NB4 (cell line): ENCODE data around the gene PLAAT5.
"Not testable (repeated sequence)": the region's sequence is repeated elsewhere in the genome, so short reads cannot be mapped to it uniquely, and the experiment has no call there.

Source experiments
- CTCF ChIP-seq: IDR thresholded peaks from one replicate; pipeline ENCODE4 v1.5.1; 2012; ENCODE audit warnings: low read depth, low read length
- MAX ChIP-seq: IDR thresholded peaks from 2 replicates; pipeline ENCODE4 v1.6.1; 2011; ENCODE audit warnings: low read depth, low read length
- MYC ChIP-seq: IDR thresholded peaks from 2 replicates; pipeline ENCODE4 v1.6.1; 2011; ENCODE audit warnings: low read depth, low read length
- POLR2A ChIP-seq: IDR thresholded peaks from 2 replicates; pipeline ENCODE4 v1.6.1; 2011; ENCODE audit warnings: mild to moderate bottlenecking; ENCODE audit not compliant: insufficient read length; ENCODE audit errors: extremely low read depth

- not testable (repeated sequence) for TF ChIP-seq POLR2A, CTCF, MAX, MYC
These were observed 40.3 kb upstream of the PLAAT5 start for GRCh38 chr11:63531074-63531792.
